Epithelial cell of esophagus (primary cell): ENCODE results near the gene CLDN22.

Source experiments
- DNase-seq: peaks from one replicate; pipeline ENCODE4 v3.0.0; 2010; ENCODE audit warnings: low read depth
- H3K4me3 ChIP-seq: 2 replicates; pipeline ENCODE4 v1.5.1; 2011; ENCODE audit warnings: mild to moderate bottlenecking, low read length, control low read depth
- TF ChIP-seq, protein P1 (sequence below): IDR thresholded peaks from 2 replicates; pipeline ENCODE4 v1.5.1; 2011; ENCODE audit warnings: low read depth, mild to moderate bottlenecking, low read length, control low read depth, inconsistent platforms; ENCODE audit not compliant: insufficient read depth; ENCODE audit errors: missing control alignments

The CLDN22 gene

GRCh38 chr4:183353557-183353956 is 33.5 kb upstream of the CLDN22 start:
- H3K4me3 ChIP-seq = no peak overlapping the region
- TF ChIP-seq, protein P1, sequence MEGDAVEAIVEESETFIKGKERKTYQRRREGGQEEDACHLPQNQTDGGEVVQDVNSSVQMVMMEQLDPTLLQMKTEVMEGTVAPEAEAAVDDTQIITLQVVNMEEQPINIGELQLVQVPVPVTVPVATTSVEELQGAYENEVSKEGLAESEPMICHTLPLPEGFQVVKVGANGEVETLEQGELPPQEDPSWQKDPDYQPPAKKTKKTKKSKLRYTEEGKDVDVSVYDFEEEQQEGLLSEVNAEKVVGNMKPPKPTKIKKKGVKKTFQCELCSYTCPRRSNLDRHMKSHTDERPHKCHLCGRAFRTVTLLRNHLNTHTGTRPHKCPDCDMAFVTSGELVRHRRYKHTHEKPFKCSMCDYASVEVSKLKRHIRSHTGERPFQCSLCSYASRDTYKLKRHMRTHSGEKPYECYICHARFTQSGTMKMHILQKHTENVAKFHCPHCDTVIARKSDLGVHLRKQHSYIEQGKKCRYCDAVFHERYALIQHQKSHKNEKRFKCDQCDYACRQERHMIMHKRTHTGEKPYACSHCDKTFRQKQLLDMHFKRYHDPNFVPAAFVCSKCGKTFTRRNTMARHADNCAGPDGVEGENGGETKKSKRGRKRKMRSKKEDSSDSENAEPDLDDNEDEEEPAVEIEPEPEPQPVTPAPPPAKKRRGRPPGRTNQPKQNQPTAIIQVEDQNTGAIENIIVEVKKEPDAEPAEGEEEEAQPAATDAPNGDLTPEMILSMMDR = no peak
- DNase-seq = no peak

GRCh38 chr4:183352546-183352945 is 32.5 kb upstream of the CLDN22 start:
- no peak for DNase-seq
- TF ChIP-seq, protein P1 = no peak

DNA sequence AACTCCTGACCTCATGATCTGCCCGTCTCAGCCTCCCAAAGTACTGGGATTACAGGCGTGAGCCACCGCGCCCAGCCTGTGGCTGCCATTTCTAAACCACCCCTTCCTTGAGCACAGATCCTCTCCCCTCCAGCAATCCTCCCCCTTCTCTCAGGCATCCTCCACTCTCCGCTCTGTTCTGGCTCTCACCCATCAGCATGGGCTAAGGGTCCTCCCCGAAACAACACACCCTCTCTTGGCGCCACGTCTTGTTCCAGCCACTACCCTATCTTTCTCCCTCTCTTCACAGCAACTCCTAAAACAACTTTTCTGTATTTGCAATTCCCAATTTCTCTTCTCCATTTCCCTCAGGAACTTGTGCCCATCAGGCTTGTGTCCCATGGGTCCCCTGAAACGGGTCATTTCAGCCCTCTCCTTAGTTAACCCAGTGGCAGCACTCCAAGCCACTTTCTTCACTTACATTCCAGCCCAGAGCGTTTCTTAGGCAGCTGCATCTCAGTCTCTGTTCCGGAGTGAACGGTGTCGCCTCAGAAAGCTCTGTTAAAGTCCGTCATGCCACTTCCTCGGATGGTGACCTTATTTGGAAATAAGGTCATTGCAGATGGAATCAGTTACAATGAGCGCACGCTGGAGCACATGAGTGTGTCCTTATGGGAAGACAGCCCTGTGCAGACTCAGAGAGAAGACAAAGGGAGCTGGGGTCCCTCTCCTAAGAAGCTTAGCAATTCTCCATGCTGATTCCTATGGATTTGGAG is 30.4 kb upstream of the CLDN22 start:
- TF ChIP-seq, protein P1 = no peak
- H3K4me3 ChIP-seq = no peak overlapping the region
- no peak for DNase-seq

More at GRCh38 chr4:183352546-183352945, 32.5 kb upstream of the CLDN22 start:
- H3K4me3 ChIP-seq = no peak overlapping the region

GRCh38 chr4:183349673-183350072 is 29.6 kb upstream of the CLDN22 start:
- peak; percentile 90 for DNase-seq
- no peak overlapping the region for H3K4me3 ChIP-seq
- TF ChIP-seq, protein P1 = no peak

DNA sequence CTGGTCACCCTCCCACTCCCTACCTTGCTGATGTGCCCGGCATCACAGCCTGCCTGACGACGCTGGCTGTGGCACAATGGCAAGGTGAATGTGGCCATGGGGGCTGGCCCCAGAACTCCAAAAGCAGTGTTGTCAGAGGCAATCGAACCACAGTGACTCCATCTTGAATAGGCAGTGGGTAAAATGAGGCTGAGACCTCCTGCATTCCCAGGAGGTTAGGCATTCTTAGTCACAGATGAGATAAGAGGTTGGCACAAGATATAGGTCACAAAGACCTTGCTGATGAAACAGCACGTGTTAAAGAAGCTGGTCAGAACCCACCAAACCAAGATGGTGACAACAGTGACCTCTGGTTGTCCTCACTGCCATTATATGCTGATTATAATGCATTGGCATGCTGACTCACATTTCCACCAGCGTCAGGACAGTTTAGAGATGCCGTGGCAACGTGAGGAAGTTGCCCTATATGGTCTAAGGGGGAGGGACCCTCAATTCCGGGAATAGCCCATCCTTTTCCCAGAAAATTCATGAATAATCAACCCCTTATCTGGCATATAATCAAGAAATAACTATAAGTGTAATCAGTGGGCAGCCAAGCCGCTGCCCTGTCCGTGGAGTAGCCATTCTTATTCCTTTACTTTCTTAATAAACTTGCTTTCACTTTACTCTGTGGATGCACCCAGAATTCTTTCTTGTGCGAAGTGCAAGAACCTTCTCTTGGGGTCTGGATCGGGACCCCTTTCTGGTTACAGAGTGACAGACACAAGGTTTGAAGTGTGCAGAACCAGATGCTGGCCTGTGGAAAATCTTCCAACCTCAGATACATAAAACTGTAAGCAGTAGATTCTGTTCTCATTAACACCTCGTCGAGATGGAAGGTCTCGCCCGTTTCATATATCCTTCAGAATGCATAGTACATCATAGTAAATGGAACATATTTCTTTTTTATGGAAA is 28.9 kb upstream of the CLDN22 start:
- peak; percentile 35 for DNase-seq
- TF ChIP-seq, protein P1 = no peak
- H3K4me3 ChIP-seq = no peak overlapping the region

DNA sequence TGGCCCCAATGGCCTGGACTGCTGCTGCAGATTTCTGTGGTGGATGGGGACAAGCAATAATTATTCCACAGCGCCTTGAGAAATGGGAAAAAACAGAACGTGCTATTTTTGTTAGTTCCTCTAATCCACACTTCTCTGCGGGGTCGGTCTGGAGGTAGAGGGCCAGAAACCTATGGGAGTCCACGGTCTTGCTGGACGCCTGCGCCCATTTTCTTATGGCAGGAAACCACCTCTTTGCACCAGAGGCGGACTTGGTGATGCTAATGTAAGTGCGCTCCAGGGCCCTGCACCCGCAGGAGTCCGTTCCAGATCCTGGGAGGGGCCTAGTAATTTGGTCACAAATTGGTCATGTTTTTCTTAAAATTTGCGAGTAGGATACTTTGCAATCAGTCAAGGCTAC is 28.1 kb upstream of the CLDN22 start:
- no peak for DNase-seq
- TF ChIP-seq, protein P1 = no peak
- H3K4me3 ChIP-seq = no peak overlapping the region
